Activated CD4-positive, alpha-beta T cell treated with anti-CD3 and anti-CD28 coated beads for 48 hours (primary cell): ENCODE measurements around the gene BICDL2.

Source experiments
- DNase-seq: peaks from one replicate; pipeline ENCODE4 v3.0.0-alpha.2; 2020

Gene BICDL2

DNA sequence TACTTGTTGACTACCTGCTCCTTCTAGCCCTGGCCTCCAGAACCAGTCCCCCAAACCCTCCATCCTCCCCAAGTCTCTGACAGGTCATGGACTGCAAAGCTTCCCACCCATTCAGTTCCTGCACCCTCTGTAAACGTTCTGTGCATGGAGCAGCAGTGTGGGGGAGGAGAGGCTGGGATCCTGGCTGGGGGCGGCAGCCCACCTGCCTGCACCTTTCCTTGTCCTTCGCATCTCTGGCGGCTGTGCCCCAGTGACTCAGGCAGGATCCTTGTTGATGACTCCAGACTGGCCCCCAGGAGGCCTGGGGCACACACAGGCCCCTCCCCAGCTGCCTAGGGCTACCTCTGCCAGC lies 54.9 kb downstream of the BICDL2 start:
- no peak for DNase-seq

DNA sequence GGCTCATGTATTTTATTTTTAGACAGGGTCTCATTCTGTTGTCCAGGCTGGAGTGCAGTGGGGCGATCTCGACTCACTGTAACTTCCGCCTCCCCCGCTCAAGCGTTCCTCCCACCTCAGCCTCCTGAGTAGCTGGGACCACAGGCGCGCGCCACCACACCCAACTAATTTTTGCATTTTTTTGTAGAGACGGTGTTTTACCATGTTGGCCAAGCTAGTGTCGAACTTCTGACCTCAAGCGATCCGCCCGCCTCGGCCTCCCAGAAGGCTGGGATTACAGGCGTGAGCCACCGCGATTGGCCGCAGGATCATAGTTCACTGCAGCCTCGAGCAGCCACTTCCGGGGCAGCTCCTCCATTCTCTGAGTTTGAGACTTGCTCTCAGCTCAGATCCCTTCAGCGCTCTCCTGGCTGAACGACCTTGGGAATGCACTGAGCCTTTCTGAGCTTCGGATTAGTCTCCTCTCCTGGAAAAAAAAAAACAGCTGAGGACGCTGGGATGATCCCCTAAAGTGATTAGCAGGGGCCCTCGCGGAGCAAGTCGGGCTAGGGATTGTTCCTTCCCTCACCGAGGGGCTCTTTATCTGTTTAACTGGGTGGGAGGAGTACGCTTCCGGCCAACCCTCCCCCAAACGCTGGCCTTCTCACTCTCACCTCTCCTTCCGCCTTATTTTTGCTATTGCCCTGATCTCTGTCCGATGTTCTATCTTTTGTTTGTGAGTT lies 55.4 kb downstream of the BICDL2 start:
- no peak for DNase-seq

DNA sequence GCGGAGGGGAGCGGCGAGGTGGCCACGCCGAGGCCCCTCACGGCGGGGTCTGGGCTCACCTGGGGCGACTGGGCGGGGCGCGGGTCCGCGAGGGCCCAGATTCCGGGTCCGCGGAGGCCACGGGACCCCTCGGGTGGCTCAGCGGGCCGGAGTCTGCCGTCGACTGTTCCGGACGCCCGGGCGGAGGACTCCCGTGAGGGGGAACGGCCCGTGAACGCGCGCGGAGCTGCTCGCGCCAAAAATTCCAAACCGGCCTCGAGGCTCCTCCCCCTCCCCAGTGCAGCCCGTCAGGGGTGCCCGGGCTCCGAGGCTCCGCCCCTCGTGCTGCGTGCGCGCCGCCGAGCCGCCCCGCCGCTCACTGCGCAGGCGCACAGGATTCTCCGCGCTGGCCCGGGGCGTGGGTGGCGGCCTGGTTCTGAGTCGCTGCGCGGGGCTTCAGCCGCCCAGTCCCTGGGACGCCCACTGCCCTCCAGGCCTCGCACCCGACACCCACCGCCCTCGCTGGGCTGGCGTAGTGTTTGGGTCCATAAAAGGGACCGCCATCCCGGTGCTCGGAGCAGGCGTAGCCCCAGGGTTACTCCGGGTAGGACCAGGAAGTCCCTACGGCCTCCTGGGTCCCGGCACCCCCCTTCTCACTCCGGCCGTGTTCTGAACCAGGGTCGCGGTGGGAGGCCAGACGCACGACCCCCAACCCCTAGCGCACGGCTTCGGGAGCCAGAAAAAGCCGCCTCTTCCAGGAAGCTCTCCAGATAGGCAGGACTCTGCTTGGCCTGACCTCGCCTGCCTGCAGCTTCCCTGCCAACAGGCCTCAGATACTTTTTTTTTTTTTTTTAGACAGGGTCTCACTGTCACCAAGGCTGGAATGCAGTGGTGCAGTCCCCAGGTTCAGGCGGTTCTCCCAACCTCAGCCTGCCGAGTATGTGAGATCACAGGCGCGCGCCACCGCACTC lies 56.2 kb downstream of the BICDL2 start, which contains the start of gene PKMYT1:
PKMYT1 (minus strand) TSS at position 220 of the 950 bp plus-strand sequence. CDS start 789 bp downstream, outside the sequence.
- peak; percentile 96 for DNase-seq

DNA sequence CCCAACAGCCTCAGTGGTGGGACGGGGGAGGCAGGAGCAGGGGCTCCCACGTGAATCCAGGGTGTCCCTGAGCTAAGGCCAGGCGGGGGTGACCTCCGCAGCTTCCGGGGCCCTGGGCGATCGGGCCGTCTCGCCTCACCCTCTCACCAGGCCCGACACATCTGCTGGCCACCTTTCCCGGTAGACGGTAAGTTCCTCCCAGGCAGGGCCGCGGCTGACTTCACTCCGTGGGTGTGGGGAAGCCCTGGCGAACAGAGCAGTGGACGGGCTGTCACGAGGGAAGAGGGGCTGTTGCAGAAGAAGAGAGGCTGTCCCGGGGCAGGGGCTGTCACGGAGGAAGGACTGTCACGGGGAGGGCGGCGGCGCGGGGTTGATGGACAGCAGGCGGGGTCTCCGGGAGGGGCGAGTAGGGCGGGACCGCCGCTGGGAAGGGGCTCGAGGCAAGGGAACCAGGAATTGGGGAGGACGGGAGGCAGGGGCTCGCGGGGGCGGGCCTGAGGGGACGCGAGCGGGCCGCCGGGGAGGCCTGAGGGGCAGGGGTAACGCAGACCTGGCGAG lies 57.0 kb downstream of the BICDL2 start:
- peak; percentile 47 for DNase-seq
